Measurements from ENCODE around the gene WSCD1. TPM values are rescaled to one million over a fixed set of nuclear protein-coding genes. Genes with fewer than 3 reads are reported as not detected.

Gene WSCD1
- total RNA-seq, 1 experiment from 2014 or later: not detected

DNA sequence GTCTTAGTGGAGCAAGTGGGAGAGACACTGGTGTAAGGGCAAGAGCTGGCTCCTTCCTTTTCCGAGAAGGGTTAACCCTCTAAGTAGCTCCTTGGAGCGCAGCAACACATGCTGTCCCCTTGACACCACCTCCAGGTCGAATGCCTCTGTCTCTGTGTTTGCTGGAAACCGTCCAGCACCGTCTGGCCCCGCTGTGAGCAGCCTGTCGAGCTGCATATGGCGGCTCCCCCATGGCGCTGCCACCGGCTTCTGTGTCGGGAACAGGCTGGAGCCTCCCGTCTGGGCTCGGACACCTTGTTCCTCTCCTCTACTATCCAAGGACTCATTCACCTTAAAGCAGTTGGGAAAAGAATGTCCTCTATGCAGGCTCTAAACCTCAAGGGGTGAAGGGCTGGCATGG, 28.9 kb upstream of the WSCD1 start:
- BruUV-seq (replicated peaks): no TSS peak
- Mint-ChIP-seq H3K36me3 (ENCODE audit: insufficient read depth, unreplicated experiment) (no peaks in the 10 kb centered on the region), H3K9me3 (ENCODE audit: unreplicated experiment) (no peaks in the 10 kb centered on the region), H3K4me3 (ENCODE audit: unreplicated experiment) (no peak overlapping the region), H3K27ac (ENCODE audit: unreplicated experiment) (no peak overlapping the region), H3K27me3 (ENCODE audit: insufficient read depth, unreplicated experiment) (peaks cover 2% of the 10 kb centered on the region), H3K4me1 (ENCODE audit: low read depth, unreplicated experiment) (no peaks in the 10 kb centered on the region)
- TF ChIP-seq, protein P1, sequence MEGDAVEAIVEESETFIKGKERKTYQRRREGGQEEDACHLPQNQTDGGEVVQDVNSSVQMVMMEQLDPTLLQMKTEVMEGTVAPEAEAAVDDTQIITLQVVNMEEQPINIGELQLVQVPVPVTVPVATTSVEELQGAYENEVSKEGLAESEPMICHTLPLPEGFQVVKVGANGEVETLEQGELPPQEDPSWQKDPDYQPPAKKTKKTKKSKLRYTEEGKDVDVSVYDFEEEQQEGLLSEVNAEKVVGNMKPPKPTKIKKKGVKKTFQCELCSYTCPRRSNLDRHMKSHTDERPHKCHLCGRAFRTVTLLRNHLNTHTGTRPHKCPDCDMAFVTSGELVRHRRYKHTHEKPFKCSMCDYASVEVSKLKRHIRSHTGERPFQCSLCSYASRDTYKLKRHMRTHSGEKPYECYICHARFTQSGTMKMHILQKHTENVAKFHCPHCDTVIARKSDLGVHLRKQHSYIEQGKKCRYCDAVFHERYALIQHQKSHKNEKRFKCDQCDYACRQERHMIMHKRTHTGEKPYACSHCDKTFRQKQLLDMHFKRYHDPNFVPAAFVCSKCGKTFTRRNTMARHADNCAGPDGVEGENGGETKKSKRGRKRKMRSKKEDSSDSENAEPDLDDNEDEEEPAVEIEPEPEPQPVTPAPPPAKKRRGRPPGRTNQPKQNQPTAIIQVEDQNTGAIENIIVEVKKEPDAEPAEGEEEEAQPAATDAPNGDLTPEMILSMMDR (IDR thresholded peaks at IDR 0.05; ENCODE audit: insufficient read depth in 1 of 2, low read depth in 1 of 2, low read length in 1 of 2, severe bottlenecking in 1 of 2, unreplicated experiment in 1 of 2): no peak
- DNase-seq: no peak
- no peaks in the 10 kb centered on the region for H3K9me3 ChIP-seq
- H3K27me3 ChIP-seq (replicated peaks; ENCODE audit: control insufficient read depth, insufficient read depth, low read length): no peaks in the 10 kb centered on the region
- ChIA-PET POLR2A (no interaction called here), CTCF (no interaction called here)
- intact Hi-C loops (cut with micrococcal nuclease; ENCODE audit: unreplicated experiment): no loop called here
- no peak overlapping the region for H3K4me3 ChIP-seq (ENCODE audit: low read depth, low read length)
- no peaks in the 10 kb centered on the region for H3K4me1 ChIP-seq
- H3K36me3 ChIP-seq (ENCODE audit: control insufficient read depth, insufficient read depth, low read length): no peaks in the 10 kb centered on the region

DNA sequence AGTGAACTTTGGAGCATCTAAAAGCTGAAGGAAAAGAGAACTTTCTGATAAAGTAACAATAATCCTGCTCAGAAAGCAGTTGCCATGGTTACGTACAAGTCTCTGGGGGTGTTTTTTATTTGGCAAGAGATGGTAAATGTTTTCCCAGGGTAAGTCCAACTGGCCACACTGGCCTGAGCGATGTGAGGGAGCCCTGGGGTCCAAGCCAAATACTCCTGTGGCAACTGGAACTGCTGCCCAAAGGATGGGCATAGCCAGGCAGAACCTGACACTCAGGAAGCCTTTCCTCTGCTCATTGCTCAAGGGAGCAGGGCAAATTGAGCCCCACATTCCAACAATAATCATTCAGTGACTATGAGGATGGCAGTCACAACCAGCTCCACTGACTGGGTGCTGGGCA, 26.8 kb upstream of the WSCD1 start:
- no peak for DNase-seq
- no peaks in the 10 kb centered on the region for H3K27me3 ChIP-seq (replicated peaks; ENCODE audit: control insufficient read depth, insufficient read depth, low read length)
- ChIA-PET POLR2A (no interaction called here), CTCF (no interaction called here)
- Mint-ChIP-seq H3K9me3 (ENCODE audit: unreplicated experiment) (no peaks in the 10 kb centered on the region), H3K4me3 (ENCODE audit: unreplicated experiment) (no peak overlapping the region), H3K36me3 (ENCODE audit: insufficient read depth, unreplicated experiment) (no peaks in the 10 kb centered on the region), H3K27ac (ENCODE audit: unreplicated experiment) (no peak overlapping the region), H3K27me3 (ENCODE audit: insufficient read depth, unreplicated experiment) (no peaks in the 10 kb centered on the region), H3K4me1 (ENCODE audit: low read depth, unreplicated experiment) (no peaks in the 10 kb centered on the region)
- TF ChIP-seq, protein P1 (IDR thresholded peaks at IDR 0.05; ENCODE audit: insufficient read depth in 1 of 2, low read depth in 1 of 2, low read length in 1 of 2, severe bottlenecking in 1 of 2, unreplicated experiment in 1 of 2): no peak
- intact Hi-C loops (cut with micrococcal nuclease; ENCODE audit: unreplicated experiment): no loop called here
- H3K4me1 ChIP-seq: no peaks in the 10 kb centered on the region
- no peaks in the 10 kb centered on the region for H3K36me3 ChIP-seq (ENCODE audit: control insufficient read depth, insufficient read depth, low read length)
- H3K4me3 ChIP-seq (ENCODE audit: low read depth, low read length): no peak overlapping the region
- BruUV-seq (replicated peaks): no TSS peak
- no peaks in the 10 kb centered on the region for H3K9me3 ChIP-seq

DNA sequence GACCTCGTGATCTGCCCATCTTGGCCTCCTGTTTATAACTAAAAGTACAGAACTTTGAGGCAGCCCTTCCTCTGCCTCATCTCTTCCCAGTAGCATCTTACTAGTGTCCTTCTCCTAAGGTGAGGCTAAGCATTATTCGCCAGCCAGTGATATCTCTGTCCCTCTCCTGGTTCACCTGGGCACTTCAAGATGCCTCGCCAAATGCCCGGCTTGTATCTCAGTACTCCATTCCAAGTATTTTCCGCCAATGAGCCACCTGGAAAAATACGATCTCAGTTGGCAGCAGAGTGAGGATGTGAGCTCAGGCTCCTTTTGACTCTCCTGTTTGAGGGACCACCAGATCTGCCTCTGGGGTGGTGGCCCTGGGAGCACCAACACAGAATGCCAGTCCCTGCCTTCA, 25.9 kb upstream of the WSCD1 start:
- Histone ChIP-seq H3K27me3 (replicated peaks; ENCODE audit: control insufficient read depth, insufficient read depth, low read length) (no peaks in the 10 kb centered on the region), H3K4me1 (no peaks in the 10 kb centered on the region), H3K36me3 (ENCODE audit: control insufficient read depth, insufficient read depth, low read length) (no peaks in the 10 kb centered on the region), H3K4me3 (ENCODE audit: low read depth, low read length) (no peak overlapping the region), H3K9me3 (no peaks in the 10 kb centered on the region)
- no peaks in the 10 kb centered on the region for H3K36me3 Mint-ChIP-seq (ENCODE audit: insufficient read depth, unreplicated experiment)
- intact Hi-C loops (cut with micrococcal nuclease; ENCODE audit: unreplicated experiment): no loop called here
- no peaks in the 10 kb centered on the region for H3K27me3 Mint-ChIP-seq (ENCODE audit: insufficient read depth, unreplicated experiment)
- no peak for DNase-seq
- no peaks in the 10 kb centered on the region for H3K4me1 Mint-ChIP-seq (ENCODE audit: low read depth, unreplicated experiment)
- TF ChIP-seq, protein P1 (IDR thresholded peaks at IDR 0.05; ENCODE audit: insufficient read depth in 1 of 2, low read depth in 1 of 2, low read length in 1 of 2, severe bottlenecking in 1 of 2, unreplicated experiment in 1 of 2): no peak
- no peaks in the 10 kb centered on the region for H3K9me3 Mint-ChIP-seq (ENCODE audit: unreplicated experiment)
- ChIA-PET CTCF (no interaction called here), POLR2A (no interaction called here)
- no TSS peak for BruUV-seq (replicated peaks)
- H3K4me3 Mint-ChIP-seq (ENCODE audit: unreplicated experiment): no peak overlapping the region
- H3K27ac Mint-ChIP-seq (ENCODE audit: unreplicated experiment): no peak overlapping the region
